CMK (cell line): Measurements from ENCODE around the gene AOC3.
"Not testable (repeated sequence)": the region's sequence is repeated elsewhere in the genome, so short reads cannot be mapped to it uniquely, and the experiment has no call there.

ENCODE experiments used
- DNase-seq: peaks from one replicate; pipeline ENCODE4 v3.0.0-alpha.2; 2010; ENCODE audit warnings: low read depth

AOC3 gene

DNA sequence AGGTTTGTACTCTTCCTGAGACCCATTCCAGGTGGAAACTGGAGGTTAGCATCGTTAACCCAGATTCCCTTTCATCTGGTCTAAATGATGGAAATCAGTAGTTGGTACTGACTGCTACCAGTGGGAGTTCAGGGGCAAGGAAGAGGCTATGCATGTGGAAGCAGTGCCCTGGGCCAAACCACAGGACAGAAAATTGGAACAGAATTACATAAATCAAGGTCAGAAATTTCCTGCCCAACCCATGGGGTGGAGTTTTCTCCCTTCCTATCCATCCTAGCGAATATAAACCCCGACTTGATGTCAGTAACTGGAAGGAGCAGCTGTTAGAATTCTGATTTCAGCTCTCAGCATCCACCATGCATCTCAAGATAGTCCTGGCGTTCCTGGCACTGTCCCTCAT, 6.7 kb upstream of the AOC3 start, which contains the start of gene AOC2:
Gene AOC2 (plus strand): TSS at position 310 of the 400 bp plus-strand sequence. CDS start 47 bp downstream, at position 357.
- DNase-seq: no peak

GRCh38 chr17:42844761-42845555, 6.0 kb upstream of the AOC3 start:
- DNase-seq: no peak

DNA sequence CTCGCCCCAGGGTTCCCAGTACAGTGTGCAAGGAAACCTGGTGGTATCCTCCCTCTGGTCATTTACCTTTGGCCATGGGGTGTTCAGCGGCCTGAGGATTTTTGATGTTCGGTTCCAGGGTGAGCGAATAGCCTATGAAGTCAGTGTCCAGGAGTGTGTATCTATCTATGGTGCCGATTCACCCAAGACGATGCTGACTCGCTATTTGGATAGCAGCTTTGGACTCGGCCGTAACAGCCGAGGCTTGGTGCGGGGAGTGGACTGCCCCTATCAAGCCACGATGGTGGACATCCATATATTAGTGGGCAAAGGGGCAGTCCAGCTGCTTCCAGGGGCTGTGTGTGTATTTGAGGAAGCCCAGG, 5.5 kb upstream of the AOC3 start:
- DNase-seq: no peak

DNA sequence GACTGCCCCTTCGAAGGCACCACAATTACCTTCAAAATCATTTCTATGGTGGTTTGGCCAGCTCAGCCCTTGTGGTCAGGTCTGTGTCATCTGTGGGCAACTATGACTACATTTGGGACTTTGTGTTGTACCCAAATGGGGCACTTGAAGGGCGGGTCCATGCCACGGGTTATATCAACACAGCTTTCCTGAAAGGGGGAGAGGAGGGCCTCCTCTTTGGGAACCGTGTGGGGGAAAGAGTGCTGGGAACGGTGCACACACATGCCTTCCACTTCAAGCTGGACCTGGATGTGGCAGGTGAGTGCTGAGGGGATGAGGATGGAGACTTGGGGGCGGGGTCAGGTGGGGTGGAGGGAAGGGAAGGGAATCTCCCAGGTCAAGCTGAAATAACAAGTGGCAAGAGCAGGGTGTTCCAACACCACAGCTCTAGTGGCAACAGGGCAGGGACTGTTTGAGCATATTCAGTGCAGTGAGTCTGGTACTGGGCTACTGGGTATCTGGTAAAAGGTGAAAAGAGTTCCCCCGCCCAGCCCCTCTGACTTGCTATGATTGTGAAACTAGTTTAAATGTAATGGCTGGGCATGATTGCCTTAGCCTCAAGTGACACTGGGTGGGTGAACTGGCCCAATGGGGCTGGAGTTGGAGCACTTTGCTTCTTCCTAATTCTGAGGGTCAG, 4.9 kb upstream of the AOC3 start:
- DNase-seq: no peak

GRCh38 chr17:42846594-42847280, 4.3 kb upstream of the AOC3 start:
- no peak for DNase-seq

GRCh38 chr17:42848093-42848492, 2.9 kb upstream of the AOC3 start:
- no peak for DNase-seq

DNA sequence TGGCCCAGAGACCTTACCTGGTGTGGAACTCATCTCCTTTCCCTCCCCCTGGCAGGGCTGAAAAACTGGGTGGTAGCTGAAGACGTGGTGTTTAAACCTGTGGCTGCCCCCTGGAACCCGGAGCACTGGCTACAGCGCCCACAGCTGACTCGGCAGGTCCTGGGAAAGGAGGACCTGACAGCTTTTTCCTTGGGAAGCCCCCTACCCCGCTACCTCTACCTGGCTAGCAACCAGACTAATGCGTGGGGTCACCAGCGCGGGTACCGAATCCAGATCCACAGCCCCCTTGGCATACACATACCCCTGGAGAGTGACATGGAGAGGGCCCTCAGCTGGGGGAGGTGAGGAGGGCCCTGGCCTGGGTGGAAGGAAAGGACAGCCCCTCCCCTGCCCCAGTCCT, 2.0 kb upstream of the AOC3 start:
- no peak for DNase-seq

DNA sequence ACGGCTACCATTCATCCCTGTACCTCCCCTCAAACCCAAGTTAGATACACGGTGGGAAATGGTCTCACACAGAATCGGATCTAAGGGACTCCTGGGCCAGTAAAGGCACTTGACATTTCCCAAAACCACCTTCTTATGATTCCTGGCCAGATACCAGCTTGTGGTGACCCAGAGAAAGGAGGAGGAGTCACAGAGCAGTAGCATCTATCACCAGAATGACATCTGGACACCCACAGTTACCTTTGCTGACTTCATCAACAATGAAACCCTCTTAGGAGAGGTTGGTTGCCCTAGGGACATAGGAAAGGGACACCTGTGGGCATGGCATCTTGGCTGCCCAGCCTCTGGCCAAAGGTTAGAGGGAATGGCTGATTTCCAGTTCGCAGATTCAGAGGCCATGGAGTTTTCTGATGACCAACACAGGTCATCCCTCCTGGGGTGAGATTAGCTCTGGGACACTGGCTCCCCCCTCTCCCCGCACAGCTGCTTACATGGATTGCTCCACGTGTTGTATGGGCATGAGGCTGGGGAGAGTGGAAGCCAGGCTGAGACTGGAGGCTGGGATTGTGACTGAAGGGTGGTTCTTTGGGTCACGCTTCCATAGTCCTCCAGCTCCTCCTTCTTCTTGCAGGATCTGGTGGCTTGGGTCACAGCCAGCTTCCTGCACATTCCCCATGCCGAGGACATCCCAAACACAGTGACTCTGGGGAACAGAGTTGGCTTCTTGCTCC, 1.4 kb upstream of the AOC3 start:
- DNase-seq: no peak

DNA sequence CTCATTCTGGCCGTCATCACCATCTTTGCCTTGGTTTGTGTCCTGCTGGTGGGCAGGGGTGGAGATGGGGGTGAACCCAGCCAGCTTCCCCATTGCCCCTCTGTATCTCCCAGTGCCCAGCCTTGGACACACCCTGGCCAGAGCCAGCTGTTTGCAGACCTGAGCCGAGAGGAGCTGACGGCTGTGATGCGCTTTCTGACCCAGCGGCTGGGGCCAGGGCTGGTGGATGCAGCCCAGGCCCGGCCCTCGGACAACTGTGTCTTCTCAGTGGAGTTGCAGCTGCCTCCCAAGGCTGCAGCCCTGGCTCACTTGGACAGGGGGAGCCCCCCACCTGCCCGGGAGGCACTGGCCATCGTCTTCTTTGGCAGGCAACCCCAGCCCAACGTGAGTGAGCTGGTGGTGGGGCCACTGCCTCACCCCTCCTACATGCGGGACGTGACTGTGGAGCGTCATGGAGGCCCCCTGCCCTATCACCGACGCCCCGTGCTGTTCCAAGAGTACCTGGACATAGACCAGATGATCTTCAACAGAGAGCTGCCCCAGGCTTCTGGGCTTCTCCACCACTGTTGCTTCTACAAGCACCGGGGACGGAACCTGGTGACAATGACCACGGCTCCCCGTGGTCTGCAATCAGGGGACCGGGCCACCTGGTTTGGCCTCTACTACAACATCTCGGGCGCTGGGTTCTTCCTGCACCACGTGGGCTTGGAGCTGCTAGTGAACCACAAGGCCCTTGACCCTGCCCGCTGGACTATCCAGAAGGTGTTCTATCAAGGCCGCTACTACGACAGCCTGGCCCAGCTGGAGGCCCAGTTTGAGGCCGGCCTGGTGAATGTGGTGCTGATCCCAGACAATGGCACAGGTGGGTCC, 607 bp downstream of the AOC3 start:
- not testable (repeated sequence) for DNase-seq

GRCh38 chr17:42852351-42852750, 1.4 kb downstream of the AOC3 start:
- DNase-seq: no peak

DNA sequence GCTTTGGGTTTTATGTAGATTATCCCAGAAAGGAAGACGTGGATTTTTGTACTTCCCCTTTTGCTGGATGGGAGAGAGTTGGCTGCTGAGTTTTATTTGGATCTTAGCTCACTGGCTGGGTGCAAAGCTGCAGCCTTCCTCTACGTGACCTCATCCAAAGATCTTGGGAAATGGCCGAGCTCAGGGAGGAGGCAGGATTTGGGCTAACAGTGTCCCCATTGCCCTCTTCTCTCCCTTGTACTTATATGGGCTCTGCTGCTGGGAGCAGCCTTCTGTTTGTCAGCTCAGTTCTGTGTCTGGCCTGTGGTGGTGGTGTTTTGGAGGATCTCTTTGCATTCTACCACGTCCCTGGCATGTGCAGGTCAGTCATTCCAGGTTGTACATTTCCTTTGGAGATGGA, 2.0 kb downstream of the AOC3 start:
- no peak for DNase-seq

GRCh38 chr17:42853597-42853967, 2.6 kb downstream of the AOC3 start:
- DNase-seq: no peak

GRCh38 chr17:42853968-42854790, 3.2 kb downstream of the AOC3 start:
- no peak for DNase-seq

GRCh38 chr17:42855048-42855596, 4.1 kb downstream of the AOC3 start:
- DNase-seq: no peak

- not testable (repeated sequence) for DNase-seq
These were observed 5.1 kb downstream of the AOC3 start for GRCh38 chr17:42856093-42856492.

- DNase-seq: not testable (repeated sequence)
These were observed 5.5 kb downstream of the AOC3 start for GRCh38 chr17:42856516-42856915.

- no peak for DNase-seq
These were observed 6.4 kb downstream of the AOC3 start for GRCh38 chr17:42857389-42857788.

GRCh38 chr17:42865638-42866094, 14.7 kb downstream of the AOC3 start:
- no peak for DNase-seq

- no peak for DNase-seq
These were observed 15.2 kb downstream of the AOC3 start for GRCh38 chr17:42866216-42866615.
